SH-SY5Y (cell line): ENCODE data around the gene AFF3.

Experiments
- GATA2 ChIP-seq: IDR thresholded peaks from 2 replicates; pipeline ENCODE4 v1.6.1; 2011; ENCODE audit warnings: mild to moderate bottlenecking, low read depth, low read length
- GATA3 ChIP-seq: IDR thresholded peaks from 2 replicates; pipeline ENCODE4 v1.6.1; 2011; ENCODE audit warnings: low read depth, mild to moderate bottlenecking, low read length, moderate library complexity

GRCh38 chr2:99624677-99625076 is 517.7 kb downstream of the AFF3 start:
- TF ChIP-seq GATA2 = no peak
- TF ChIP-seq GATA3 = no peak
